GM23338 (cell line): ENCODE results near the gene SMIM43.

Experiments
- CREB1 ChIP-seq: fragments of 250-450 bp; sonication (Bioruptor Pico); IDR thresholded peaks from 2 replicates; pipeline ENCODE4 v1.5.0; 2020; ENCODE audit warnings: low read depth, mild to moderate bottlenecking, moderate library complexity
- CTCF ChIP-seq, 2 experiments: fragments of 200-600 bp in 1 of 2; sonication (generic) in 1 of 2; conservative IDR thresholded peaks; 2 replicates each; pipeline versions ENCODE4 v1.5.1 to v1.6.1; 2016 to 2017; ENCODE audit warnings: antibody characterized with exemption in 2 of 2, low read depth in 2 of 2, mild to moderate bottlenecking in 2 of 2, moderate library complexity in 1 of 2
- ETS1 ChIP-seq: IDR thresholded peaks from 2 replicates; pipeline ENCODE4 v1.6.1; 2016; ENCODE audit warnings: antibody characterized with exemption
- EZH2 ChIP-seq: fragments of 200-600 bp; sonication (generic); IDR thresholded peaks from one replicate; pipeline ENCODE4 v1.8.0; 2017; ENCODE audit warnings: antibody characterized with exemption, mild to moderate bottlenecking, low read depth; ENCODE audit not compliant: unreplicated experiment
- EZH2phosphoT487 ChIP-seq: fragments of 200-600 bp; sonication (generic); IDR thresholded peaks from one replicate; pipeline ENCODE4 v1.8.1; 2018; ENCODE audit warnings: antibody characterized with exemption; ENCODE audit not compliant: unreplicated experiment
- JUNB ChIP-seq: IDR thresholded peaks from one replicate; pipeline ENCODE4 v1.6.1; 2016; ENCODE audit warnings: antibody characterized with exemption; ENCODE audit not compliant: unreplicated experiment
- NANOG ChIP-seq: IDR thresholded peaks from 2 replicates; pipeline ENCODE4 v1.6.1; 2016; ENCODE audit warnings: antibody characterized with exemption, borderline replicate concordance
- POLR2AphosphoS5 ChIP-seq: IDR thresholded peaks from 2 replicates; pipeline ENCODE4 v1.6.1; 2016; ENCODE audit warnings: antibody characterized with exemption, low read depth
- REST ChIP-seq: IDR thresholded peaks from one replicate; pipeline ENCODE4 v1.6.1; 2018; ENCODE audit warnings: antibody characterized with exemption; ENCODE audit not compliant: unreplicated experiment
- STAT1 ChIP-seq: IDR thresholded peaks from one replicate; pipeline ENCODE4 v1.6.1; 2016; ENCODE audit warnings: antibody characterized with exemption; ENCODE audit not compliant: unreplicated experiment

GRCh38 chr4:121740796-121741409 is 24.1 kb downstream of the SMIM43 start:
- no peak for TF ChIP-seq CTCF (conservative IDR thresholded peaks at IDR 0.05; ENCODE audit: low read depth in 2 of 2)
- no peak for TF ChIP-seq REST
- TF ChIP-seq POLR2AphosphoS5, result no peak
- TF ChIP-seq EZH2, result no peak
- TF ChIP-seq JUNB, result no peak
- TF ChIP-seq CREB1 (CRISPR knock-in tag), result no peak
- no peak for TF ChIP-seq EZH2phosphoT487
- no peak for TF ChIP-seq ETS1
- no peak for TF ChIP-seq STAT1
- TF ChIP-seq NANOG, result no peak
